ENCODE results near the gene SLC4A8. TPM values are rescaled to one million over a fixed set of nuclear protein-coding genes. Genes with fewer than 3 reads are reported as not detected.

The SLC4A8 gene
- total and polyA plus RNA-seq, 5 donors from 2014 or later, result 0.16 to 3.5 (median 0.98) TPM; not detected in 1

DNA sequence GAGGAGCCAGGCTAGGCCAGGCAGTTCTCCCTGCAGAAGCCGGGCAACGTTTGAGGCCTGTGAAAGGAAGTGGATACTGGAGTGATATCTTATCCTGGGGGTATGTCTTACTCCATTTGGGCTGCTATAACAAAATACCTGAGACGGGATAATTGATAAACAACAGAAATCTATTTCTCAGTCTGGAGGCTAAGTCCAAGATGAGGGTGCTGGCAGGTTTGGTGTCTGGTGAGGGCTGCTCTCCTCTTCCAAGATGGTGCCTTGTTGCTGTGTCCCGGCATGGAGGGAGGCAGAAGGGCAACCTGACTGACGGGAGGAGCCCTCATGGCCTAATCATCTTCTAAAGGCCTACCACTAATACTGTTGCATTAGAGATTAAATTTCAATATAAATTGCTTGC lies 17.8 kb upstream of the SLC4A8 start:
- no peaks in the 10 kb centered on the region for H3K36me3 Mint-ChIP-seq

DNA sequence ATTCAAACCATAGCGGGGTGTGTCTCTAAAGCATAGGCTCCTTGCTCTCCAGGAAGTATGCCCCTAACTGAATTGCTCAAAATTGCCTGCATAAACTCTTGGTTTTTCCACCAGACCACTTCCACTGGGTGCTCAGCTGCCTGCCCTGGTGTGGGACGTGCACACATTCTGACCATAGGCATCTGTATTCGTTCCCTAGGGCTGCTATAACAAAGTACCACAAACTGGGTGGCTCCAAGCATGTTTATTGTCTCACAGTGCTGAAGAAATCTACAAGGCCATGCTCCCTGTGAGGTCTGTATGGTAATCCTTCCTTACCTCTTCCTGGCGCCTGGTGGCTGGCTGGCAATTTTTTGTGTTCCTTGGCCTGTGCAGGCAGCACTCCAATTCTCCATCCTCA lies 17.0 kb upstream of the SLC4A8 start:
- Histone ChIP-seq H3K27ac (ENCODE audit: insufficient read depth, low read length, poor library complexity, severe bottlenecking) (no peak overlapping the region), H3K4me1 (ENCODE audit: control insufficient read depth, insufficient read depth, low read length, poor library complexity, severe bottlenecking) (no peaks in the 10 kb centered on the region), H3K4me3 (ENCODE audit: low read depth, low read length) (no peak overlapping the region), H3K36me3 (ENCODE audit: control insufficient read depth, insufficient read depth, low read length) (no peaks in the 10 kb centered on the region), H3K9me3 (ENCODE audit: control insufficient read depth in 2 of 2, low read length in 2 of 2) (no peaks in the 10 kb centered on the region), H3K27me3 (ENCODE audit: control insufficient read depth, insufficient read depth, low read length) (no peaks in the 10 kb centered on the region)
- Mint-ChIP-seq H3K4me1 (peaks cover 0 to 8% (median 6%) of the 10 kb centered on the region in 4 donors), H3K27ac (peak overlapping the region in 1 of 3 donors; percentile 79), H3K27me3 (peaks cover 4% of the 10 kb centered on the region), H3K4me3 (no peak overlapping the region), H3K36me3 (no peaks in the 10 kb centered on the region), H3K9me3 (no peaks in the 10 kb centered on the region)
- DNase-seq (no peak), ATAC-seq (ENCODE audit: low read depth in 2 of 2) (no peak)

More for the DNA sequence above, 17.8 kb upstream of the SLC4A8 start:
- no peak overlapping the region for H3K4me3 Mint-ChIP-seq
- ATAC-seq (ENCODE audit: low read depth in 2 of 2), result no peak
- no peak overlapping the region for H3K4me3 ChIP-seq (ENCODE audit: low read depth, low read length)
- H3K4me1 Mint-ChIP-seq, result peaks cover 0 to 8% (median 6%) of the 10 kb centered on the region in 4 donors
- no peak overlapping the region for H3K27ac ChIP-seq (ENCODE audit: insufficient read depth, low read length, poor library complexity, severe bottlenecking)
- no peak for DNase-seq
- no peaks in the 10 kb centered on the region for H3K36me3 ChIP-seq (ENCODE audit: control insufficient read depth, insufficient read depth, low read length)
- no peaks in the 10 kb centered on the region for H3K27me3 ChIP-seq (ENCODE audit: control insufficient read depth, insufficient read depth, low read length)
- no peaks in the 10 kb centered on the region for H3K4me1 ChIP-seq (ENCODE audit: control insufficient read depth, insufficient read depth, low read length, poor library complexity, severe bottlenecking)
- H3K9me3 Mint-ChIP-seq, result no peaks in the 10 kb centered on the region
- H3K27me3 Mint-ChIP-seq, result peaks cover 4% of the 10 kb centered on the region
- H3K27ac Mint-ChIP-seq, result peak overlapping the region in 1 of 3 donors; percentile 49
- no peaks in the 10 kb centered on the region for H3K9me3 ChIP-seq (ENCODE audit: control insufficient read depth in 2 of 2, low read length in 2 of 2)

- Mint-ChIP-seq H3K9me3 (no peaks in the 10 kb centered on the region), H3K4me3 (no peak overlapping the region), H3K4me1 (peaks cover 0 to 11% (median 5%) of the 10 kb centered on the region in 4 donors), H3K36me3 (no peaks in the 10 kb centered on the region), H3K27me3 (peaks cover 9% of the 10 kb centered on the region), H3K27ac (no peak overlapping the region)
- H3K4me3 ChIP-seq (ENCODE audit: low read depth, low read length), result no peak overlapping the region
- H3K27ac ChIP-seq (ENCODE audit: insufficient read depth, low read length, poor library complexity, severe bottlenecking), result no peak overlapping the region
- no peaks in the 10 kb centered on the region for H3K4me1 ChIP-seq (ENCODE audit: control insufficient read depth, insufficient read depth, low read length, poor library complexity, severe bottlenecking)
- no peaks in the 10 kb centered on the region for H3K36me3 ChIP-seq (ENCODE audit: control insufficient read depth, insufficient read depth, low read length)
- ATAC-seq (ENCODE audit: low read depth in 2 of 2), result no peak
- H3K27me3 ChIP-seq (ENCODE audit: control insufficient read depth, insufficient read depth, low read length), result no peaks in the 10 kb centered on the region
- no peaks in the 10 kb centered on the region for H3K9me3 ChIP-seq (ENCODE audit: control insufficient read depth in 2 of 2, low read length in 2 of 2)
- no peak for DNase-seq
Observed at GRCh38 chr12:51409846-51410245, 14.8 kb upstream of the SLC4A8 start.

DNA sequence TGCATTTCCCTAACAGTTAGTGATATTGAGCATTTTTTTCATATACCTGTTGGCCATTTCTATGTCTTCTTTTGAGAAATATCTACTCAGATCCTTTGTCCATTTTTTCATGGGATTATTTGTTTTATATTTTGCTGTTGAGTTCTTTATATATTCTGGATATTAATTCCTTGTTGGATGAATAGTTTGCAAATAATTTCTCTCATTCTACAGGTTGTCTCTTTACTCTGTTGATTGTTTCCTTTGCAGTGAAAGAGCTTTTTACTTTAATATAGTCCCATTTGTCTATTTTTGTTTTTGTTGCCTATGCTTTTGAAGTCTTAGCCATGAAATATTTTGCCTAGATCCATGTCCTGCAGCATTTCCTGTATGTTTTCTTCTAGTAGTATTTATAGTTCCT lies 11.5 kb upstream of the SLC4A8 start:
- H3K4me1 ChIP-seq (ENCODE audit: control insufficient read depth, insufficient read depth, low read length, poor library complexity, severe bottlenecking), result no peaks in the 10 kb centered on the region
- Mint-ChIP-seq H3K36me3 (no peaks in the 10 kb centered on the region), H3K9me3 (no peaks in the 10 kb centered on the region), H3K4me3 (no peak overlapping the region), H3K27ac (no peak overlapping the region), H3K27me3 (peaks cover 9% of the 10 kb centered on the region), H3K4me1 (peaks cover 0 to 12% (median 3%) of the 10 kb centered on the region in 4 donors)
- H3K9me3 ChIP-seq (ENCODE audit: control insufficient read depth in 2 of 2, low read length in 2 of 2), result no peaks in the 10 kb centered on the region
- no peak overlapping the region for H3K27ac ChIP-seq (ENCODE audit: insufficient read depth, low read length, poor library complexity, severe bottlenecking)
- H3K27me3 ChIP-seq (ENCODE audit: control insufficient read depth, insufficient read depth, low read length), result no peaks in the 10 kb centered on the region
- no peak for ATAC-seq (ENCODE audit: low read depth in 2 of 2)
- H3K4me3 ChIP-seq (ENCODE audit: low read depth, low read length), result no peak overlapping the region
- H3K36me3 ChIP-seq (ENCODE audit: control insufficient read depth, insufficient read depth, low read length), result no peaks in the 10 kb centered on the region
- DNase-seq, result no peak

DNA sequence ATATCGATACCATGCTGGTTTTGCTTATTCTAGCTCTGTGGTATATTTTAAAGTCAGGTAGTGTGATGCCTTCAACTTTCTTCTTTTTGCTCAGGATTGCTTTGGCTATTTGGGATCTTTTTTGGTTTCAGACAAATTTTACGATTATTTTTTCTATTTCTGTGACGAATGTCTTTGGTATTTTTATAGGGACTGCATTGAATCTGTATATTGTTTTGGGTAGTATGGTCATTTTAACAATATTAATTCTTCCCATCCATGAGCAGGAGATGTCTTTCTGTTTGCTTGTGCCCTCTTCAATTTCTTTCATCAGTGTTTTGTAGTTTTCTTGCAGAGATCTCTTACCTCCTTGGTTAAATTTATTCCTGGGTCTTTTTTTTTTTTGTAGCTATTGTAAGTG lies 10.8 kb upstream of the SLC4A8 start:
- no peak overlapping the region for H3K4me3 Mint-ChIP-seq
- ATAC-seq (ENCODE audit: low read depth in 2 of 2), result no peak
- no peak overlapping the region for H3K27ac Mint-ChIP-seq
- no peaks in the 10 kb centered on the region for H3K9me3 Mint-ChIP-seq
- no peaks in the 10 kb centered on the region for H3K36me3 Mint-ChIP-seq
- Histone ChIP-seq H3K36me3 (ENCODE audit: control insufficient read depth, insufficient read depth, low read length) (no peaks in the 10 kb centered on the region), H3K27ac (ENCODE audit: insufficient read depth, low read length, poor library complexity, severe bottlenecking) (no peak overlapping the region), H3K4me1 (ENCODE audit: control insufficient read depth, insufficient read depth, low read length, poor library complexity, severe bottlenecking) (no peaks in the 10 kb centered on the region), H3K9me3 (ENCODE audit: control insufficient read depth in 2 of 2, low read length in 2 of 2) (no peaks in the 10 kb centered on the region), H3K4me3 (ENCODE audit: low read depth, low read length) (no peak overlapping the region), H3K27me3 (ENCODE audit: control insufficient read depth, insufficient read depth, low read length) (no peaks in the 10 kb centered on the region)
- DNase-seq, result no peak
- peaks cover 0 to 12% (median 3%) of the 10 kb centered on the region in 4 donors for H3K4me1 Mint-ChIP-seq
- H3K27me3 Mint-ChIP-seq, result peaks cover 9% of the 10 kb centered on the region

DNA sequence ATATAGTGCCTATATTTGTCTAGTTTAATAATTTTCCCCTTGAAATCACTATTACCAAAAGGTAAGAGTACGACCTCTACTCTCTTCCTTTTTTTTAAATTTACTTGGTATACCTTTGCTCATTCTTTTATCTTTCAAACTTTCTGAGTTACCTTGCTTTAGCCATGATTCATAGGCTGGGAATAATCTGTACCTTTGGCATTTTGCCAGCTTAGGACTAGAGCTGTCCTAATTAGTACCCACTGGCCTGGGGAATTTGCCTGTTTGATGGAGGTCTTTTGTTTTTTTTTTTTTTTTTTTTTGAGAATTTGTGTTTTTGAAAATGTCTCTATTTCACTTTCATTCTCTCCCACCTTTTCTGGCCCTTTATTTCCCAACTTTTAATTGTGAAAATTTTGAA lies 8.7 kb upstream of the SLC4A8 start:
- peaks cover 0 to 12% (median 3%) of the 10 kb centered on the region in 4 donors for H3K4me1 Mint-ChIP-seq
- H3K27me3 ChIP-seq (ENCODE audit: control insufficient read depth, insufficient read depth, low read length), result no peaks in the 10 kb centered on the region
- H3K27ac Mint-ChIP-seq, result no peak overlapping the region
- no peak for ATAC-seq (ENCODE audit: low read depth in 2 of 2)
- no peaks in the 10 kb centered on the region for H3K36me3 Mint-ChIP-seq
- H3K4me3 Mint-ChIP-seq, result no peak overlapping the region
- no peaks in the 10 kb centered on the region for H3K36me3 ChIP-seq (ENCODE audit: control insufficient read depth, insufficient read depth, low read length)
- peaks cover 9% of the 10 kb centered on the region for H3K27me3 Mint-ChIP-seq
- no peak for DNase-seq
- H3K9me3 Mint-ChIP-seq, result no peaks in the 10 kb centered on the region
- no peaks in the 10 kb centered on the region for H3K9me3 ChIP-seq (ENCODE audit: control insufficient read depth in 2 of 2, low read length in 2 of 2)
- H3K27ac ChIP-seq (ENCODE audit: insufficient read depth, low read length, poor library complexity, severe bottlenecking), result no peak overlapping the region
- H3K4me3 ChIP-seq (ENCODE audit: low read depth, low read length), result no peak overlapping the region
- H3K4me1 ChIP-seq (ENCODE audit: control insufficient read depth, insufficient read depth, low read length, poor library complexity, severe bottlenecking), result no peaks in the 10 kb centered on the region

GRCh38 chr12:51417826-51418225 lies 6.8 kb upstream of the SLC4A8 start:
- peaks cover 9% of the 10 kb centered on the region for H3K27me3 Mint-ChIP-seq
- H3K4me1 Mint-ChIP-seq, result peaks cover 0 to 10% (median 3%) of the 10 kb centered on the region in 4 donors
- DNase-seq (no peak), ATAC-seq (ENCODE audit: low read depth in 2 of 2) (no peak)
- Histone ChIP-seq H3K27ac (ENCODE audit: insufficient read depth, low read length, poor library complexity, severe bottlenecking) (no peak overlapping the region), H3K9me3 (ENCODE audit: control insufficient read depth in 2 of 2, low read length in 2 of 2) (no peaks in the 10 kb centered on the region), H3K4me1 (ENCODE audit: control insufficient read depth, insufficient read depth, low read length, poor library complexity, severe bottlenecking) (no peaks in the 10 kb centered on the region), H3K4me3 (ENCODE audit: low read depth, low read length) (no peak overlapping the region), H3K27me3 (ENCODE audit: control insufficient read depth, insufficient read depth, low read length) (no peaks in the 10 kb centered on the region), H3K36me3 (ENCODE audit: control insufficient read depth, insufficient read depth, low read length) (no peaks in the 10 kb centered on the region)
- H3K9me3 Mint-ChIP-seq, result no peaks in the 10 kb centered on the region
- H3K4me3 Mint-ChIP-seq, result no peak overlapping the region
- no peaks in the 10 kb centered on the region for H3K36me3 Mint-ChIP-seq
- no peak overlapping the region for H3K27ac Mint-ChIP-seq

DNA sequence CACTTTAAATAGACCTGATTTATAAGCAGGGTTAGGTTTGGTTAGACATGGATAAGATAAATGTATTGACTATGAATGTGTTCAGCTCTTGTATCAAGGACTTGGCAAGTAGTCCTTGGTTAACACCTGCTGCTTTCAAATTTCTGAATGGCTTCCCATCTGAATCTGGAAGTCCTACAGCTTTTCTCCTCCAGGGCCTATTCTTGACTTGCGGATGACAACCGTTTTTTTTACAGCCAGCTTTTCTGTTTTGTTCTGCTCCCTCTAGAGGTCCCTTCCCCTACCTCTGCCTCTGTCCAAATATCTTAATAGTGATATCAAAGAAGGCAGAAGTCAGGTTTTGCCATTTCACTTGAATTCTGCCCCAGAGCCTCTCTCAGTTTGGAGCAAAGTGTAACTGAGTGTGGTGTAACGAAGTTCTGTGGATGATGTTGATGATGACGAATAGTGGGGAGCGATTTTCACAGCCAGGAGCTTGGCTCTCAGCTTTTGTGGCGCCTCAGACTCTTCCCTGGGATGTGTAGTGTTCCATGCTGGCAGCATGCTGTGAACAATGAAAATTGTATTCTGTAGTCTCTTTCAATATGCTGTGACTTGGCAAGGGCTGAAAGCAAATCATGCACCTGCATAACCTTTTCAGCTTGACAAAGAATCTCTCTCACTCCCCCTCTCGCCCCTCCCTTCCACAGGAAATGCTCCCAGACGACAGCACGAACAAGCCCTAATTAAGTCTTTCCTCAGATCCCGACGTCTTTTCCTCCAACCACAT lies 5.0 kb upstream of the SLC4A8 start:
- Histone ChIP-seq H3K27ac (ENCODE audit: insufficient read depth, low read length, poor library complexity, severe bottlenecking) (no peak overlapping the region), H3K9me3 (ENCODE audit: control insufficient read depth in 2 of 2, low read length in 2 of 2) (no peaks in the 10 kb centered on the region), H3K36me3 (ENCODE audit: control insufficient read depth, insufficient read depth, low read length) (no peaks in the 10 kb centered on the region), H3K27me3 (ENCODE audit: control insufficient read depth, insufficient read depth, low read length) (no peaks in the 10 kb centered on the region), H3K4me1 (ENCODE audit: control insufficient read depth, insufficient read depth, low read length, poor library complexity, severe bottlenecking) (peaks cover 7% of the 10 kb centered on the region), H3K4me3 (ENCODE audit: low read depth, low read length) (no peak overlapping the region)
- Mint-ChIP-seq H3K9me3 (no peaks in the 10 kb centered on the region), H3K27me3 (peaks cover under 1% of the 10 kb centered on the region), H3K4me1 (peaks cover 4 to 9% (median 7%) of the 10 kb centered on the region in 4 donors), H3K4me3 (peak overlapping the region in 1 of 4 donors; percentile 21), H3K36me3 (no peaks in the 10 kb centered on the region), H3K27ac (no peak overlapping the region)
- no peak for ATAC-seq (ENCODE audit: low read depth in 2 of 2)
- DNase-seq, result no peak

Data from CD4-positive, CD25-positive, alpha-beta regulatory T cell (primary cell).